K562 (cell line): ENCODE results near the gene OR9A2. TPM values are rescaled to one million over a fixed set of nuclear protein-coding genes. Genes with fewer than 3 reads are reported as not detected.

Source experiments
- ATAC-seq: fragments of 200-7000 bp; cut with Tn5 transposase; 3 replicates; pipeline ENCODE4 v1.9.1; 2020; ENCODE audit warnings: moderate library complexity
- BruUV-seq: library from RNA; stranded (reverse); fragments of 400-500 nt; replicated peaks from 2 replicates; lab custom pipeline; 2021; lab: Mats Ljungman, UMichigan
- CTCF ChIA-PET: fragments of 300-600 bp; formaldehyde crosslinking; extraction: SDS; loops from one replicate; lab custom pipeline; 2021; ENCODE audit warnings: low intra/inter-chr PET ratio; lab: Yijun Ruan, JAX
- POLR2A ChIA-PET: fragments of 300-600, 350-650 bp; sonication (Branson Sonifier 250); formaldehyde crosslinking; extraction: SDS; loops from one replicate; lab custom pipeline; 2021; ENCODE audit warnings: antibody characterized with exemption, inconsistent platforms; lab: Yijun Ruan, JAX
- DNase-seq, 4 experiments: peaks; one replicate each; pipeline versions ENCODE4 v3.0.0 to v3.0.0-alpha.2; 2011 to 2018; ENCODE audit warnings: low spot score in 3 of 4, mixed read lengths in 3 of 4; ENCODE audit errors: extremely low read depth in 1 of 4
- FAIRE-seq: peaks from 2 replicates; lab custom pipeline; 2011; peaks lifted over from hg19 to GRCh38; lab: Jason Lieb, UNC
- H2AFZ ChIP-seq: 2 replicates; pipeline ENCODE4 v1.6.0; 2011; ENCODE audit warnings: low read depth, low read length, control low read depth, inconsistent platforms
- H3K27ac ChIP-seq: fragments of 200-600 bp; 3 replicates; pipeline ENCODE4 v1.8.0; 2011; ENCODE audit warnings: low read depth, mild to moderate bottlenecking, control low read depth, inconsistent platforms, low read length, moderate library complexity, mixed read lengths; ENCODE audit errors: extremely low read depth
- H3K27me3 ChIP-seq, 2 experiments: fragments of 300-600 bp in 1 of 2; 2 replicates in 1 of 2; 3 replicates in 1 of 2; pipeline versions ENCODE4 v1.6.0 to v1.8.0; 2011; ENCODE audit warnings: inconsistent platforms in 2 of 2, low read length in 2 of 2, mild to moderate bottlenecking in 1 of 2, mixed read lengths in 1 of 2, moderate library complexity in 1 of 2; ENCODE audit not compliant: control insufficient read depth in 2 of 2, insufficient read depth in 2 of 2
- H3K36me3 ChIP-seq: fragments of 300-600 bp; 3 replicates; pipeline ENCODE4 v1.8.0; 2011; ENCODE audit warnings: mild to moderate bottlenecking, low read length, inconsistent platforms; ENCODE audit not compliant: control insufficient read depth, insufficient read depth
- H3K4me1 ChIP-seq, 2 experiments: fragments of 200-600 bp in 1 of 2; replicated peaks in 1 of 2; 2 replicates in 1 of 2; 3 replicates in 1 of 2; pipeline versions ENCODE4 v1.5.1 to v1.8.0; 2011; ENCODE audit warnings: inconsistent platforms in 2 of 2, low read length in 2 of 2, mild to moderate bottlenecking in 1 of 2, mixed read lengths in 1 of 2, moderate library complexity in 1 of 2; ENCODE audit not compliant: control insufficient read depth in 2 of 2, insufficient read depth in 2 of 2
- H3K4me2 ChIP-seq: 2 replicates; pipeline ENCODE4 v1.6.1; 2011; ENCODE audit warnings: low read length, control low read depth, inconsistent platforms, mixed read lengths; ENCODE audit not compliant: insufficient read depth
- H3K4me3 ChIP-seq: fragments of 200-600 bp; sonication (generic), shearing (Covaris generic); 2 replicates; pipeline ENCODE4 v1.5.1; 2016; ENCODE audit warnings: control low read depth, inconsistent platforms
- H3K79me2 ChIP-seq: fragments of 200-600 bp; 3 replicates; pipeline ENCODE4 v1.8.0; 2011; ENCODE audit warnings: low read length, inconsistent platforms; ENCODE audit not compliant: control insufficient read depth, insufficient read depth
- H3K9ac ChIP-seq, 2 experiments: 2 replicates each; pipeline versions ENCODE4 v1.6.0 to v1.6.1; 2011; ENCODE audit warnings: low read depth in 2 of 2, low read length in 2 of 2, control low read depth in 1 of 2, inconsistent platforms in 1 of 2, mild to moderate bottlenecking in 1 of 2, mixed read lengths in 1 of 2; ENCODE audit not compliant: insufficient read depth in 1 of 2
- H3K9me1 ChIP-seq: one replicate; pipeline ENCODE4 v1.6.0; 2011; ENCODE audit warnings: inconsistent platforms, mild to moderate bottlenecking, low read length, moderate library complexity; ENCODE audit not compliant: control insufficient read depth, insufficient read depth
- H3K9me3 ChIP-seq: replicated peaks from 2 replicates; pipeline ENCODE4 v1.5.1; 2011; ENCODE audit warnings: low read depth, low read length, inconsistent platforms; ENCODE audit not compliant: control insufficient read depth, insufficient read depth
- H4K20me1 ChIP-seq: replicated peaks from 2 replicates; pipeline ENCODE4 v1.6.1; 2011; ENCODE audit warnings: low read length, inconsistent platforms, mixed read lengths; ENCODE audit not compliant: control insufficient read depth, insufficient read depth
- CHD4 ChIP-seq: fragments of 200-600 bp; sonication (generic); IDR thresholded peaks from 3 replicates; pipeline ENCODE4 v1.6.1; 2012; ENCODE audit warnings: low read depth, mild to moderate bottlenecking, mixed read lengths, low read length, inconsistent platforms; ENCODE audit not compliant: insufficient read depth, insufficient replicate concordance, poor library complexity, severe bottlenecking
- CREB3 ChIP-seq: fragments of 450-650 bp; conservative IDR thresholded peaks from 2 replicates; pipeline ENCODE4 v1.6.1; 2016; ENCODE audit warnings: missing genetic modification characterization, low read depth, mild to moderate bottlenecking, missing compliant biosample characterization, moderate library complexity
- CSDE1 ChIP-seq, 2 experiments: fragments of 450-650 bp; IDR thresholded peaks; 2 replicates each; pipeline ENCODE4 v1.6.1; 2016; ENCODE audit warnings: mild to moderate bottlenecking in 1 of 2
- E2F8 ChIP-seq: fragments of 450-650 bp; IDR thresholded peaks from 2 replicates; pipeline ENCODE4 v1.7.1; 2018; ENCODE audit warnings: mild to moderate bottlenecking, low read depth; ENCODE audit not compliant: partially characterized antibody
- GATAD2A ChIP-seq: fragments of 450-650 bp; IDR thresholded peaks from 2 replicates; pipeline ENCODE4 v1.6.1; 2017
- HMGN3 ChIP-seq: IDR thresholded peaks from 2 replicates; pipeline ENCODE4 v1.6.1; 2011; ENCODE audit warnings: borderline replicate concordance, low read depth, mild to moderate bottlenecking, mixed read lengths, low read length; ENCODE audit not compliant: insufficient read length; ENCODE audit errors: extremely low read depth
- KDM2B ChIP-seq: fragments of 250-450 bp; sonication (Bioruptor Pico); IDR thresholded peaks from 2 replicates; pipeline ENCODE4 v1.8.0; 2021; ENCODE audit warnings: mild to moderate bottlenecking, moderate library complexity
- KLF10 ChIP-seq: fragments of 250-450 bp; sonication (Bioruptor Pico); IDR thresholded peaks from 2 replicates; pipeline ENCODE4 v1.6.1; 2021; ENCODE audit warnings: matching md5 sums
- PURB ChIP-seq: sonication (generic); formaldehyde crosslinking; IDR thresholded peaks from 2 replicates; pipeline ENCODE4 v1.9.0; 2021; ENCODE audit warnings: low read depth, mild to moderate bottlenecking, missing genetic modification reagents
- TCF7L2 ChIP-seq: fragments of 150-350 bp; IDR thresholded peaks from 2 replicates; pipeline ENCODE4 v1.6.1; 2016; ENCODE audit warnings: low read depth, mild to moderate bottlenecking, low read length, moderate library complexity
- TRIM24 ChIP-seq, 2 experiments: fragments of 450-650 bp; IDR thresholded peaks; 2 replicates each; pipeline ENCODE4 v1.6.1; 2016
- ZBTB5 ChIP-seq: fragments of 450-650 bp; IDR thresholded peaks from 2 replicates; pipeline ENCODE4 v1.6.1; 2017; ENCODE audit warnings: antibody characterized with exemption
- ZNF41 ChIP-seq: fragments of 250-450 bp; sonication (Bioruptor Pico); conservative IDR thresholded peaks from 2 replicates; pipeline ENCODE4 v1.4.0; 2020; ENCODE audit warnings: mild to moderate bottlenecking
- WGBS: fragments of 100-300 bp; shearing (Covaris generic); methylation state at CpG from one replicate; pipeline ENCODE4 v1.1.6; 2016; ENCODE audit warnings: low coverage, mixed read lengths; ENCODE audit not compliant: insufficient coverage; ENCODE audit errors: missing lambda C conversion rate; 5-methylcytosine and 5-hydroxymethylcytosine counted together
- in situ Hi-C: fragments of 300-500 bp; cut with MboI; formaldehyde crosslinking; loops from 4 replicates; pipeline ENCODE4 v1.15.0; 2018; ENCODE audit warnings: inconsistent platforms, mixed read lengths
- intact Hi-C: fragments of 100-400 bp; cut with micrococcal nuclease; formaldehyde crosslinking; loops from 2 replicates; pipeline ENCODE4 v1.14.2; 2022
- polyA plus RNA-seq, 8 experiments: library from polyadenylated mRNA; depleted of rRNA in 4 of 8; stranded (reverse) in 5 of 8; unstranded in 3 of 8; fragments of >200 nt; fragmentation: Nextera tagmentation in 2 of 8; fragmentation: Illumina TruSeq in 1 of 8; extraction: Ambion mirVana in 2 of 8; extraction: Trizol in 1 of 8; gene quantifications; 2 replicates each; pipeline versions ENCODE4 v1.2.1 to v1.2.3, GENCODE V29; 2011 to 2014; ENCODE audit warnings: inconsistent platforms in 1 of 8, missing spikeins in 1 of 8
- total RNA-seq, 7 experiments: library from RNA; depleted of rRNA in 6 of 7; stranded (reverse); fragments of >200 nt in 6 of 7; fragmentation: Illumina TruSeq in 2 of 7; extraction: Trizol in 2 of 7; gene quantifications; 2 replicates each; pipeline versions ENCODE4 v1.2.1 to v1.2.3, GENCODE V29; 2011 to 2021; ENCODE audit warnings: low replicate concordance in 1 of 7
- TF ChIP-seq, protein P1 (sequence below): fragments of 250-450 bp; sonication (Bioruptor Pico); IDR thresholded peaks from 2 replicates; pipeline ENCODE4 v1.4.0; 2020; ENCODE audit warnings: mild to moderate bottlenecking, moderate library complexity, borderline replicate concordance
- TF ChIP-seq, protein P2 (sequence below): fragments of 250-450 bp; sonication (Bioruptor Pico); IDR thresholded peaks from 2 replicates; pipeline ENCODE4 v1.8.0; 2021; ENCODE audit warnings: moderate library complexity, mild to moderate bottlenecking, inconsistent platforms

OR9A2 gene
- total and polyA plus RNA-seq, 9 of the 15 experiments (the other 6 are each of a cell fraction or from before 2014, with no cell fraction given), result not detected

- H3K27me3 ChIP-seq, result peaks cover 0 to 8% of the 10 kb centered on the region in 2 experiments; a peak in 1 of 5 replicates
- ChIA-PET CTCF (no interaction called here), POLR2A (no interaction called here)
- no peak overlapping the region for H3K9ac ChIP-seq
- ATAC-seq (no peak), FAIRE-seq (no peak), DNase-seq (no peak)
- no peaks in the 10 kb centered on the region for H4K20me1 ChIP-seq
- no peaks in the 10 kb centered on the region for H3K9me3 ChIP-seq
- no peaks in the 10 kb centered on the region for H3K79me2 ChIP-seq
- no TSS peak for BruUV-seq
- in situ Hi-C loops, result no loop called here
- H3K9me1 ChIP-seq, result no peaks in the 10 kb centered on the region
- no peak overlapping the region for H3K27ac ChIP-seq
- no peak overlapping the region for H2AFZ ChIP-seq
- no peaks in the 10 kb centered on the region for H3K4me1 ChIP-seq
- intact Hi-C loops, result no loop called here
- no peak overlapping the region for H3K4me2 ChIP-seq
- no peaks in the 10 kb centered on the region for H3K36me3 ChIP-seq
- 3% methylated on average over 3 of the region's 3 CpGs for WGBS
- no peak overlapping the region for H3K4me3 ChIP-seq
- TF ChIP-seq CHD4 (no peak), KDM2B (CRISPR knock-in tag) (no peak), CSDE1 (IDR thresholded peaks at IDR 0.05) (no peak), ZNF41 (CRISPR knock-in tag) (no peak), TRIM24 (IDR thresholded peaks at IDR 0.05) (no peak), TCF7L2 (no peak), GATAD2A (no peak), E2F8 (no peak), PURB (CRISPR knock-in tag) (no peak), CREB3 (no peak), ZBTB5 (no peak), HMGN3 (no peak), KLF10 (CRISPR knock-in tag) (no peak)
- TF ChIP-seq, protein P1, sequence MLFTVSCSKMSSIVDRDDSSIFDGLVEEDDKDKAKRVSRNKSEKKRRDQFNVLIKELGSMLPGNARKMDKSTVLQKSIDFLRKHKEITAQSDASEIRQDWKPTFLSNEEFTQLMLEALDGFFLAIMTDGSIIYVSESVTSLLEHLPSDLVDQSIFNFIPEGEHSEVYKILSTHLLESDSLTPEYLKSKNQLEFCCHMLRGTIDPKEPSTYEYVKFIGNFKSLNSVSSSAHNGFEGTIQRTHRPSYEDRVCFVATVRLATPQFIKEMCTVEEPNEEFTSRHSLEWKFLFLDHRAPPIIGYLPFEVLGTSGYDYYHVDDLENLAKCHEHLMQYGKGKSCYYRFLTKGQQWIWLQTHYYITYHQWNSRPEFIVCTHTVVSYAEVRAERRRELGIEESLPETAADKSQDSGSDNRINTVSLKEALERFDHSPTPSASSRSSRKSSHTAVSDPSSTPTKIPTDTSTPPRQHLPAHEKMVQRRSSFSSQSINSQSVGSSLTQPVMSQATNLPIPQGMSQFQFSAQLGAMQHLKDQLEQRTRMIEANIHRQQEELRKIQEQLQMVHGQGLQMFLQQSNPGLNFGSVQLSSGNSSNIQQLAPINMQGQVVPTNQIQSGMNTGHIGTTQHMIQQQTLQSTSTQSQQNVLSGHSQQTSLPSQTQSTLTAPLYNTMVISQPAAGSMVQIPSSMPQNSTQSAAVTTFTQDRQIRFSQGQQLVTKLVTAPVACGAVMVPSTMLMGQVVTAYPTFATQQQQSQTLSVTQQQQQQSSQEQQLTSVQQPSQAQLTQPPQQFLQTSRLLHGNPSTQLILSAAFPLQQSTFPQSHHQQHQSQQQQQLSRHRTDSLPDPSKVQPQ, result no peak
- TF ChIP-seq, protein P2, sequence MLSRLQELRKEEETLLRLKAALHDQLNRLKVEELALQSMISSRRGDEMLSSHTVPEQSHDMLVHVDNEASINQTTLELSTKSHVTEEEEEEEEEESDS (CRISPR knock-in tag), result no peak
Measured at GRCh38 chr7:143063741-143064140, 36.8 kb upstream of the OR9A2 start.
